Astrocyte (in vitro differentiated cells and primary cell): ENCODE measurements around the gene FAM81A. TPM values are rescaled to one million over a fixed set of nuclear protein-coding genes. Genes with fewer than 3 reads are reported as not detected.

Experiments
- DNase-seq: peaks from one replicate; pipeline ENCODE4 v3.0.0-alpha.2; 2010; ENCODE audit warnings: low read depth
- FAIRE-seq: peaks from 2 replicates; lab custom pipeline; 2011; peaks lifted over from hg19 to GRCh38; lab: Jason Lieb, UNC
- H2AFZ ChIP-seq: 2 replicates; pipeline ENCODE4 v1.6.0; 2012; ENCODE audit warnings: low read depth, low read length, inconsistent platforms
- H3K27ac ChIP-seq: 2 replicates; pipeline ENCODE4 v1.5.1; 2011; ENCODE audit warnings: low read depth, low read length, inconsistent platforms
- H3K27me3 ChIP-seq: 2 replicates; pipeline ENCODE4 v1.6.0; 2011; ENCODE audit warnings: low read length, inconsistent platforms; ENCODE audit not compliant: insufficient read depth
- H3K36me3 ChIP-seq: 2 replicates; pipeline ENCODE4 v1.5.1; 2011; ENCODE audit warnings: low read length, inconsistent platforms; ENCODE audit not compliant: insufficient read depth
- H3K4me1 ChIP-seq: 2 replicates; pipeline ENCODE4 v1.5.1; 2011; ENCODE audit warnings: low read length, inconsistent platforms; ENCODE audit not compliant: insufficient read depth
- H3K4me2 ChIP-seq: 2 replicates; pipeline ENCODE4 v1.6.0; 2012; ENCODE audit warnings: low read length, inconsistent platforms
- H3K4me3 ChIP-seq: 2 replicates; pipeline ENCODE4 v1.5.1; 2011; ENCODE audit warnings: low read depth, mild to moderate bottlenecking, low read length, inconsistent platforms; ENCODE audit not compliant: insufficient read depth
- H3K79me2 ChIP-seq: 2 replicates; pipeline ENCODE4 v1.6.0; 2012; ENCODE audit warnings: mild to moderate bottlenecking, low read length, inconsistent platforms; ENCODE audit not compliant: insufficient read depth
- H3K9ac ChIP-seq: 2 replicates; pipeline ENCODE4 v1.6.0; 2012; ENCODE audit warnings: mild to moderate bottlenecking, low read length, inconsistent platforms
- H3K9me3 ChIP-seq: 2 replicates; pipeline ENCODE4 v1.5.1; 2012; ENCODE audit warnings: low read depth, mild to moderate bottlenecking, low read length, inconsistent platforms; ENCODE audit not compliant: insufficient read depth
- H4K20me1 ChIP-seq: 2 replicates; pipeline ENCODE4 v1.6.0; 2012; ENCODE audit warnings: low read length, inconsistent platforms; ENCODE audit not compliant: insufficient read depth
- H3K27ac Mint-ChIP-seq: one replicate; pipeline ENCODE4 v1.8.0; 2021; ENCODE audit warnings: mild to moderate bottlenecking, mixed read lengths; ENCODE audit not compliant: unreplicated experiment
- H3K27me3 Mint-ChIP-seq: one replicate; pipeline ENCODE4 v1.8.0; 2021; ENCODE audit warnings: low read depth, mixed read lengths; ENCODE audit not compliant: unreplicated experiment
- H3K36me3 Mint-ChIP-seq: one replicate; pipeline ENCODE4 v1.8.0; 2021; ENCODE audit warnings: low read depth, mixed read lengths; ENCODE audit not compliant: unreplicated experiment
- H3K4me1 Mint-ChIP-seq: one replicate; pipeline ENCODE4 v1.8.0; 2021; ENCODE audit warnings: low read depth, mixed read lengths; ENCODE audit not compliant: unreplicated experiment
- H3K4me3 Mint-ChIP-seq: one replicate; pipeline ENCODE4 v1.8.0; 2021; ENCODE audit warnings: mild to moderate bottlenecking, moderate library complexity, mixed read lengths; ENCODE audit not compliant: unreplicated experiment
- H3K9me3 Mint-ChIP-seq: one replicate; pipeline ENCODE4 v1.8.0; 2021; ENCODE audit warnings: mild to moderate bottlenecking, mixed read lengths; ENCODE audit not compliant: unreplicated experiment
- EZH2 ChIP-seq: IDR thresholded peaks from 2 replicates; pipeline ENCODE4 v1.6.1; 2012; ENCODE audit warnings: mild to moderate bottlenecking, low read length, inconsistent platforms; ENCODE audit not compliant: insufficient read depth
- total RNA-seq: library from RNA; stranded (reverse); gene quantifications from 2 replicates; pipeline ENCODE4 v1.2.1, GENCODE V29; 2021
- TF ChIP-seq, protein P1 (sequence below): IDR thresholded peaks from 2 replicates; pipeline ENCODE4 v1.5.1; 2011; ENCODE audit warnings: low read depth, mild to moderate bottlenecking, inconsistent platforms, low read length, moderate library complexity; ENCODE audit not compliant: insufficient read depth

The FAM81A gene
- total RNA-seq, 1 donor from 2014 or later = 0.73 TPM

GRCh38 chr15:59453474-59454215, 15.7 kb downstream of the FAM81A start:
- no peak for TF ChIP-seq EZH2
- TF ChIP-seq, protein P1, sequence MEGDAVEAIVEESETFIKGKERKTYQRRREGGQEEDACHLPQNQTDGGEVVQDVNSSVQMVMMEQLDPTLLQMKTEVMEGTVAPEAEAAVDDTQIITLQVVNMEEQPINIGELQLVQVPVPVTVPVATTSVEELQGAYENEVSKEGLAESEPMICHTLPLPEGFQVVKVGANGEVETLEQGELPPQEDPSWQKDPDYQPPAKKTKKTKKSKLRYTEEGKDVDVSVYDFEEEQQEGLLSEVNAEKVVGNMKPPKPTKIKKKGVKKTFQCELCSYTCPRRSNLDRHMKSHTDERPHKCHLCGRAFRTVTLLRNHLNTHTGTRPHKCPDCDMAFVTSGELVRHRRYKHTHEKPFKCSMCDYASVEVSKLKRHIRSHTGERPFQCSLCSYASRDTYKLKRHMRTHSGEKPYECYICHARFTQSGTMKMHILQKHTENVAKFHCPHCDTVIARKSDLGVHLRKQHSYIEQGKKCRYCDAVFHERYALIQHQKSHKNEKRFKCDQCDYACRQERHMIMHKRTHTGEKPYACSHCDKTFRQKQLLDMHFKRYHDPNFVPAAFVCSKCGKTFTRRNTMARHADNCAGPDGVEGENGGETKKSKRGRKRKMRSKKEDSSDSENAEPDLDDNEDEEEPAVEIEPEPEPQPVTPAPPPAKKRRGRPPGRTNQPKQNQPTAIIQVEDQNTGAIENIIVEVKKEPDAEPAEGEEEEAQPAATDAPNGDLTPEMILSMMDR = no peak
- H3K27ac ChIP-seq = no peak overlapping the region
- H3K4me1 Mint-ChIP-seq = no peaks in the 10 kb centered on the region
- H3K9me3 Mint-ChIP-seq = no peaks in the 10 kb centered on the region
- DNase-seq = no peak
- no peaks in the 10 kb centered on the region for H3K4me1 ChIP-seq
- no peak for FAIRE-seq
- H4K20me1 ChIP-seq = no peaks in the 10 kb centered on the region
- no peak overlapping the region for H3K27ac Mint-ChIP-seq
- H3K4me2 ChIP-seq = no peak overlapping the region
- H3K27me3 Mint-ChIP-seq = peaks cover 10% of the 10 kb centered on the region
- H3K36me3 ChIP-seq = no peaks in the 10 kb centered on the region
- H2AFZ ChIP-seq = no peak overlapping the region
- H3K27me3 ChIP-seq = no peaks in the 10 kb centered on the region
- no peaks in the 10 kb centered on the region for H3K9me3 ChIP-seq
- H3K4me3 ChIP-seq = no peak overlapping the region
- no peaks in the 10 kb centered on the region for H3K36me3 Mint-ChIP-seq
- no peaks in the 10 kb centered on the region for H3K79me2 ChIP-seq
- H3K4me3 Mint-ChIP-seq = no peak overlapping the region
- no peak overlapping the region for H3K9ac ChIP-seq

DNA sequence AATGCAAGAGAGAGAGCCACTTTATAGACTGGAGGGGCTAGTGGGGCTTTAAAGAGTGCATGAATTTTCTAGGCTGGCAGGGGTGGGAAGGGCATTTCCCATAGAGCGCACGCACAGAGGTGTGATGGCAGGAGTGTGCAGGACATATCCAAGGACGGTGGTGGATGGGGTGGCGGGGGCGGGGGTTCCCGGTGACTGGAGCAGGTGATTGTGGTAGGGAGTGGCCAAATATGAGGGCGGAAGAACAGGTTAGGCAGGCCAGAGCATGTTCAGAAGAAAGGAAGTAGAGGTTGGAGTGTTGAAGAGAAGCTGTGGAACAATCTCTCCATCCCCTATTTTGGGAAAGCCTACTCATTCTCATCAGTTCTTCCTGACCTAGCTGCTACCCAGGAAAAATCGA, 18.1 kb downstream of the FAM81A start:
- H3K9me3 ChIP-seq = no peaks in the 10 kb centered on the region
- Mint-ChIP-seq H3K27ac (no peak overlapping the region), H3K27me3 (peaks cover 10% of the 10 kb centered on the region), H3K4me3 (no peak overlapping the region), H3K4me1 (no peaks in the 10 kb centered on the region), H3K36me3 (no peaks in the 10 kb centered on the region), H3K9me3 (peaks cover under 1% of the 10 kb centered on the region)
- no peak overlapping the region for H3K9ac ChIP-seq
- H3K36me3 ChIP-seq = no peaks in the 10 kb centered on the region
- H2AFZ ChIP-seq = no peak overlapping the region
- no peaks in the 10 kb centered on the region for H4K20me1 ChIP-seq
- DNase-seq (no peak), FAIRE-seq (no peak)
- no peak overlapping the region for H3K27ac ChIP-seq
- no peak overlapping the region for H3K4me2 ChIP-seq
- no peaks in the 10 kb centered on the region for H3K27me3 ChIP-seq
- TF ChIP-seq, protein P1 = no peak
- TF ChIP-seq EZH2 = no peak
- no peaks in the 10 kb centered on the region for H3K4me1 ChIP-seq
- no peaks in the 10 kb centered on the region for H3K79me2 ChIP-seq
- H3K4me3 ChIP-seq = no peak overlapping the region

- H3K9ac ChIP-seq = no peak overlapping the region
- Mint-ChIP-seq H3K36me3 (no peaks in the 10 kb centered on the region), H3K4me1 (no peaks in the 10 kb centered on the region), H3K9me3 (peaks cover 6% of the 10 kb centered on the region), H3K27ac (no peak overlapping the region), H3K27me3 (peaks cover 8% of the 10 kb centered on the region), H3K4me3 (no peak overlapping the region)
- H3K27ac ChIP-seq = no peak overlapping the region
- no peaks in the 10 kb centered on the region for H3K9me3 ChIP-seq
- DNase-seq (no peak), FAIRE-seq (no peak)
- no peak overlapping the region for H3K4me3 ChIP-seq
- H3K79me2 ChIP-seq = no peaks in the 10 kb centered on the region
- H3K4me1 ChIP-seq = no peaks in the 10 kb centered on the region
- TF ChIP-seq EZH2 = no peak
- TF ChIP-seq, protein P1 = no peak
- H3K27me3 ChIP-seq = no peaks in the 10 kb centered on the region
- H4K20me1 ChIP-seq = no peaks in the 10 kb centered on the region
- no peak overlapping the region for H3K4me2 ChIP-seq
- no peaks in the 10 kb centered on the region for H3K36me3 ChIP-seq
- H2AFZ ChIP-seq = no peak overlapping the region
Observed at GRCh38 chr15:59457103-59457502, 19.1 kb downstream of the FAM81A start.
